Stimulated activated CD8-positive, alpha-beta memory T cell treated with anti-CD3 and anti-CD28 coated beads, Interleukin-12 subunit alpha, Interleukin-12 subunit beta, amount 100 ng/mL, for 24 hours (primary cell): ENCODE measurements around the gene IDUA.
"Not testable (repeated sequence)": the region's sequence is repeated elsewhere in the genome, so short reads cannot be mapped to it uniquely, and the experiment has no call there.

Experiments used
- DNase-seq: peaks from one replicate; pipeline ENCODE4 v3.0.0-alpha.2; 2020; ENCODE audit errors: extremely low read depth

IDUA gene

GRCh38 chr4:1045193-1045594 lies 58.4 kb downstream of the IDUA start:
- no peak for DNase-seq

GRCh38 chr4:1045595-1046201 lies 58.9 kb downstream of the IDUA start:
- no peak for DNase-seq

GRCh38 chr4:1046581-1047011 lies 59.8 kb downstream of the IDUA start:
- DNase-seq: not testable (repeated sequence)

GRCh38 chr4:1047106-1047975 lies 60.5 kb downstream of the IDUA start:
- DNase-seq: no peak

GRCh38 chr4:1047976-1048772 lies 61.3 kb downstream of the IDUA start:
- DNase-seq: no peak

GRCh38 chr4:1048773-1049590 lies 62.1 kb downstream of the IDUA start:
- DNase-seq: no peak

- DNase-seq: no peak
Observed at GRCh38 chr4:1049591-1049905, 62.7 kb downstream of the IDUA start.

GRCh38 chr4:1050486-1051213 lies 63.8 kb downstream of the IDUA start:
- DNase-seq: no peak

GRCh38 chr4:1051472-1051871 lies 64.6 kb downstream of the IDUA start:
- no peak for DNase-seq

- DNase-seq: no peak
Observed at GRCh38 chr4:1052231-1052671, 65.4 kb downstream of the IDUA start.

GRCh38 chr4:1053080-1053661 lies 66.3 kb downstream of the IDUA start:
- DNase-seq: no peak

- DNase-seq: not testable (repeated sequence)
Observed at GRCh38 chr4:1053891-1054290, 67.0 kb downstream of the IDUA start.
